ENCODE data around the gene KCNIP1.
A peak's percentile ranks its signal among the peaks of the same experiment; 100 is the strongest.
"Not testable (repeated sequence)": the region's sequence is repeated elsewhere in the genome, so short reads cannot be mapped to it uniquely, and the experiment has no call there.

KCNIP1 gene

GRCh38 chr5:170756691-170757090 lies 252.9 kb downstream of the KCNIP1 start:
- no peak for DNase-seq

- no peak for DNase-seq
Measured at GRCh38 chr5:170757182-170757601, 253.4 kb downstream of the KCNIP1 start.

- no peak for DNase-seq
Measured at GRCh38 chr5:170757669-170758068, 253.8 kb downstream of the KCNIP1 start.

- no peak for DNase-seq
Measured at GRCh38 chr5:170758481-170758880, 254.7 kb downstream of the KCNIP1 start.

GRCh38 chr5:170760113-170760512 lies 256.3 kb downstream of the KCNIP1 start:
- no peak for DNase-seq

GRCh38 chr5:170761048-170761707 lies 257.4 kb downstream of the KCNIP1 start:
- DNase-seq: no peak

GRCh38 chr5:170761708-170762066 lies 257.9 kb downstream of the KCNIP1 start:
- no peak for DNase-seq

- DNase-seq: not testable (repeated sequence)
Measured at GRCh38 chr5:170762298-170762697, 258.5 kb downstream of the KCNIP1 start.

- not testable (repeated sequence) for DNase-seq
Measured at GRCh38 chr5:170765868-170766267, 262.0 kb downstream of the KCNIP1 start.

- peak; percentile 42 for DNase-seq
Measured at GRCh38 chr5:170769246-170769645, 265.4 kb downstream of the KCNIP1 start.

GRCh38 chr5:170769898-170770416 lies 266.1 kb downstream of the KCNIP1 start:
- no peak for DNase-seq

GRCh38 chr5:170771496-170771895 lies 267.7 kb downstream of the KCNIP1 start:
- no peak for DNase-seq

- no peak for DNase-seq
Measured at GRCh38 chr5:170773024-170773985, 269.5 kb downstream of the KCNIP1 start.

- no peak for DNase-seq
Measured at GRCh38 chr5:170774831-170775230, 271.0 kb downstream of the KCNIP1 start.

- no peak for DNase-seq
Measured at GRCh38 chr5:170781946-170782345, 278.1 kb downstream of the KCNIP1 start.

- peak; percentile 56 for DNase-seq
Measured at GRCh38 chr5:170782438-170782837, 278.6 kb downstream of the KCNIP1 start.

GRCh38 chr5:170783498-170784247 lies 279.9 kb downstream of the KCNIP1 start, which contains the start of gene GABRP:
Gene GABRP, plus strand, starts transcription at chr5:170783725. Its CDS starts 4,891 bp downstream, at chr5:170788616.
- DNase-seq: no peak

- DNase-seq: no peak
Measured at GRCh38 chr5:170785416-170785815, 281.6 kb downstream of the KCNIP1 start.

Measured in DMS79 treated with DMSO at 0.1 percent for 48 hours (cell line).